ENCODE data around the gene FAM83G.

DNA sequence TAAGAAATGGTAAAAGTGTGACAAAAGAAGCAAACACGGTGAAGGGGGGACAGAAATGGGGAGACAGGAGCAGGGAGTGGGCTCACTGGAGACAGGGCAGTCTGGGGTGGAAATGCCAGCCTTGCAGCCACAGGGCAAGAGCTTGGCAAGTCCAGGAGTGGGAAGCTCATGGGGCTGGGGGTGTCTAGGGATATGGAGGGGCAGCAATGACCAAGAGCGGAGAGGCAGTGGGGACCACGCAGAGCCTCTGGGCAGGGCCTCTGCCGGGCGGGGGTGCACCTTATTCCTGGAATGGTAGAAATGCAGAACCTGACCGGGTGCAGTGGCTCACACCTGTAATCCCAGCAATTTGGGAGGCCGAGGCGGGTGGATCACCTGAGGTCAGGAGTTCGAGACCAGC is 40.0 kb downstream of the FAM83G start:
- no peak for TF ChIP-seq ISL1 (CRISPR knock-in tag; IDR thresholded peaks at IDR 0.05)
- TF ChIP-seq ZNF565 (CRISPR knock-in tag; conservative IDR thresholded peaks at IDR 0.05; ENCODE audit: low read depth), result no peak
- TF ChIP-seq TCF4 (CRISPR knock-in tag; IDR thresholded peaks at IDR 0.05; ENCODE audit: borderline replicate concordance), result no peak
- TF ChIP-seq, protein P1, sequence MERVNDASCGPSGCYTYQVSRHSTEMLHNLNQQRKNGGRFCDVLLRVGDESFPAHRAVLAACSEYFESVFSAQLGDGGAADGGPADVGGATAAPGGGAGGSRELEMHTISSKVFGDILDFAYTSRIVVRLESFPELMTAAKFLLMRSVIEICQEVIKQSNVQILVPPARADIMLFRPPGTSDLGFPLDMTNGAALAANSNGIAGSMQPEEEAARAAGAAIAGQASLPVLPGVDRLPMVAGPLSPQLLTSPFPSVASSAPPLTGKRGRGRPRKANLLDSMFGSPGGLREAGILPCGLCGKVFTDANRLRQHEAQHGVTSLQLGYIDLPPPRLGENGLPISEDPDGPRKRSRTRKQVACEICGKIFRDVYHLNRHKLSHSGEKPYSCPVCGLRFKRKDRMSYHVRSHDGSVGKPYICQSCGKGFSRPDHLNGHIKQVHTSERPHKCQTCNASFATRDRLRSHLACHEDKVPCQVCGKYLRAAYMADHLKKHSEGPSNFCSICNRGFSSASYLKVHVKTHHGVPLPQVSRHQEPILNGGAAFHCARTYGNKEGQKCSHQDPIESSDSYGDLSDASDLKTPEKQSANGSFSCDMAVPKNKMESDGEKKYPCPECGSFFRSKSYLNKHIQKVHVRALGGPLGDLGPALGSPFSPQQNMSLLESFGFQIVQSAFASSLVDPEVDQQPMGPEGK (CRISPR knock-in tag; IDR thresholded peaks at IDR 0.05; ENCODE audit: borderline replicate concordance), result no peak
- no peak for TF ChIP-seq PPARA (CRISPR knock-in tag; IDR thresholded peaks at IDR 0.05; ENCODE audit: borderline replicate concordance)
- no peak for TF ChIP-seq ZFP3 (CRISPR knock-in tag; IDR thresholded peaks at IDR 0.05)
- TF ChIP-seq RARB (CRISPR knock-in tag; IDR thresholded peaks at IDR 0.05), result no peak
- TF ChIP-seq OSR1 (CRISPR knock-in tag; IDR thresholded peaks at IDR 0.05), result no peak
- TF ChIP-seq, protein P2, sequence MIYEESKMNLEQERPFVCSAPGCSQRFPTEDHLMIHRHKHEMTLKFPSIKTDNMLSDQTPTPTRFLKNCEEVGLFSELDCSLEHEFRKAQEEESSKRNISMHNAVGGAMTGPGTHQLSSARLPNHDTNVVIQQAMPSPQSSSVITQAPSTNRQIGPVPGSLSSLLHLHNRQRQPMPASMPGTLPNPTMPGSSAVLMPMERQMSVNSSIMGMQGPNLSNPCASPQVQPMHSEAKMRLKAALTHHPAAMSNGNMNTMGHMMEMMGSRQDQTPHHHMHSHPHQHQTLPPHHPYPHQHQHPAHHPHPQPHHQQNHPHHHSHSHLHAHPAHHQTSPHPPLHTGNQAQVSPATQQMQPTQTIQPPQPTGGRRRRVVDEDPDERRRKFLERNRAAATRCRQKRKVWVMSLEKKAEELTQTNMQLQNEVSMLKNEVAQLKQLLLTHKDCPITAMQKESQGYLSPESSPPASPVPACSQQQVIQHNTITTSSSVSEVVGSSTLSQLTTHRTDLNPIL (CRISPR knock-in tag; IDR thresholded peaks at IDR 0.05; ENCODE audit: low read depth), result no peak
- no peak for TF ChIP-seq TOX (CRISPR knock-in tag; IDR thresholded peaks at IDR 0.05; ENCODE audit: borderline replicate concordance)

Data from SK-N-SH treated with all-trans-retinoic acid at 6 μM for 48 hours (cell line).